DOHH2 (cell line): Measurements from ENCODE around the gene CD79A.

Experiments used
- H3F3A ChIP-seq: fragments of 200-600 bp; sonication (generic), shearing (Covaris generic); 2 replicates; pipeline ENCODE4 v1.6.0; 2016; ENCODE audit warnings: antibody characterized with exemption, mild to moderate bottlenecking; ENCODE audit not compliant: control insufficient read depth, insufficient read depth
- H3K27ac ChIP-seq: fragments of 200-600 bp; sonication (generic); 2 replicates; pipeline ENCODE4 v1.5.1; 2014; ENCODE audit warnings: low read depth, mild to moderate bottlenecking, low read length, moderate library complexity
- H3K27me3 ChIP-seq: fragments of 200-600 bp; sonication (generic); 2 replicates; pipeline ENCODE4 v1.6.1; 2014; ENCODE audit warnings: mild to moderate bottlenecking, low read length, mixed read lengths; ENCODE audit not compliant: control insufficient read depth
- H3K36me3 ChIP-seq: fragments of 200-600 bp; sonication (generic); 2 replicates; pipeline ENCODE4 v1.6.1; 2014; ENCODE audit warnings: mild to moderate bottlenecking, low read length, moderate library complexity, mixed read lengths; ENCODE audit not compliant: control insufficient read depth
- H3K4me1 ChIP-seq: fragments of 200-600 bp; sonication (generic); 2 replicates; pipeline ENCODE4 v1.6.1; 2014; ENCODE audit warnings: mild to moderate bottlenecking, low read length, mixed read lengths; ENCODE audit not compliant: control insufficient read depth
- H3K4me2 ChIP-seq: fragments of 200-600 bp; sonication (generic); 2 replicates; pipeline ENCODE4 v1.6.0; 2014; ENCODE audit warnings: mild to moderate bottlenecking, low read length, moderate library complexity
- H3K4me3 ChIP-seq: fragments of 200-600 bp; sonication (generic); 2 replicates; pipeline ENCODE4 v1.5.1; 2014; ENCODE audit warnings: mild to moderate bottlenecking, low read length, mixed read lengths
- H3K79me2 ChIP-seq: fragments of 200-600 bp; sonication (generic); 2 replicates; pipeline ENCODE4 v1.6.1; 2014; ENCODE audit warnings: mild to moderate bottlenecking, low read length, mixed read lengths; ENCODE audit not compliant: control insufficient read depth
- H3K9me2 ChIP-seq: fragments of 200-600 bp; sonication (generic); replicated peaks from 2 replicates; pipeline ENCODE4 v1.6.1; 2014; ENCODE audit warnings: mild to moderate bottlenecking, low read length, mixed read lengths; ENCODE audit not compliant: control insufficient read depth
- H3K9me3 ChIP-seq: fragments of 200-600 bp; sonication (generic); 2 replicates; pipeline ENCODE4 v1.6.1; 2014; ENCODE audit warnings: antibody characterized with exemption, low read length, mixed read lengths; ENCODE audit not compliant: control insufficient read depth, insufficient read depth
- H4K20me1 ChIP-seq: fragments of 200-600 bp; sonication (generic); 2 replicates; pipeline ENCODE4 v1.6.0; 2014; ENCODE audit warnings: low read depth, mild to moderate bottlenecking, antibody characterized with exemption, low read length, moderate library complexity; ENCODE audit not compliant: control insufficient read depth, insufficient read depth
- EZH2phosphoT487 ChIP-seq: fragments of 200-600 bp; sonication (generic); IDR thresholded peaks from 2 replicates; pipeline ENCODE4 v1.6.1; 2017; ENCODE audit warnings: borderline replicate concordance, mild to moderate bottlenecking, antibody characterized with exemption, low read length, moderate library complexity, mixed read lengths
- TF ChIP-seq, protein P1 (sequence below): fragments of 200-600 bp; sonication (generic); IDR thresholded peaks from one replicate; pipeline ENCODE4 v1.5.1; 2014; ENCODE audit warnings: antibody characterized with exemption, mild to moderate bottlenecking, low read depth, low read length; ENCODE audit not compliant: poor library complexity, severe bottlenecking

CD79A gene

DNA sequence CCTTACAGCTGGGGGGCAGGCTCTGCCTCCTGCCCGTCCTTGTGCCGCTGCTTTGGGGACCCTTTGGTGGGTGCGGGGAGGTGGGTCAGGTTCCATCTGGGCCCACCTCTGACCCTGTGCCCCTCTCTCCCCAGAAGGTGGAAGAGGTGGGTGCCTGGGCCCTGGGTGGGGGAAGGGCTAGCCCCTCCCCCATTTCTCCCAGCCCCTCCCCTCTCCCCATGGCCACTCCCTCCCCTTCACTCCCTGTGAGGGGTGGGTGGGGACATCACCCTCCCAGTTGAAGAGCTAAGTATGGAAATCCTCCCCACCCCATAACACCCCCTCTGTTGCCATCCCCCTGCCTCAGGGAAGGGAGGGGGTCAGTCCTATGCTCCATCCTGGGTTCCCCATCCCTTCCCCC lies 20.1 kb downstream of the CD79A start:
- peaks cover 83% of the 10 kb centered on the region for H3K36me3 ChIP-seq
- TF ChIP-seq, protein P1, sequence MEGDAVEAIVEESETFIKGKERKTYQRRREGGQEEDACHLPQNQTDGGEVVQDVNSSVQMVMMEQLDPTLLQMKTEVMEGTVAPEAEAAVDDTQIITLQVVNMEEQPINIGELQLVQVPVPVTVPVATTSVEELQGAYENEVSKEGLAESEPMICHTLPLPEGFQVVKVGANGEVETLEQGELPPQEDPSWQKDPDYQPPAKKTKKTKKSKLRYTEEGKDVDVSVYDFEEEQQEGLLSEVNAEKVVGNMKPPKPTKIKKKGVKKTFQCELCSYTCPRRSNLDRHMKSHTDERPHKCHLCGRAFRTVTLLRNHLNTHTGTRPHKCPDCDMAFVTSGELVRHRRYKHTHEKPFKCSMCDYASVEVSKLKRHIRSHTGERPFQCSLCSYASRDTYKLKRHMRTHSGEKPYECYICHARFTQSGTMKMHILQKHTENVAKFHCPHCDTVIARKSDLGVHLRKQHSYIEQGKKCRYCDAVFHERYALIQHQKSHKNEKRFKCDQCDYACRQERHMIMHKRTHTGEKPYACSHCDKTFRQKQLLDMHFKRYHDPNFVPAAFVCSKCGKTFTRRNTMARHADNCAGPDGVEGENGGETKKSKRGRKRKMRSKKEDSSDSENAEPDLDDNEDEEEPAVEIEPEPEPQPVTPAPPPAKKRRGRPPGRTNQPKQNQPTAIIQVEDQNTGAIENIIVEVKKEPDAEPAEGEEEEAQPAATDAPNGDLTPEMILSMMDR = no peak
- TF ChIP-seq EZH2phosphoT487 = no peak

DNA sequence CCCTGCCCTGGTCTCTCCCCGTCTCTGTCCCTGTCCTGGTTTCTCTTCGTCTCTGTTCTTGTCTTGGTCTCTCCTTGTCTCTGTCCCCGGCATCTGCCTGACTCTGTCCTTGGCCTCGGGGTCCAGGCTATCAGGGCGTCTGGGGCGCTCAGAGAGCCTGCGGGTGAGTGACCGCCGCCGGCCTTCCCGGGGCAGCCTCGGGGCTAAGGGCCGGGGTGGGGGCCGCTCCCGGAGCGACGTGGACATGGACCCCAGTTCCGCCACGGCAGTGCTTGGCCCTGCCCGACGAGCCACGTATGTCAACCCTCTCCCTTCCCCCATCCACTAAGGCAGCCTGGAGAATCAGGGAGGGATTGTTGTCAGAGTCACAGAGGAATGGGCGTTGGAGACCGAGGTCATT lies 20.7 kb downstream of the CD79A start:
- Histone ChIP-seq H3K79me2 (peaks cover 5% of the 10 kb centered on the region; the same call in 1 of the 2 replicates), H4K20me1 (no peaks in the 10 kb centered on the region), H3K4me2 (no peak overlapping the region), H3F3A (no peaks in the 10 kb centered on the region), H3K27ac (no peak overlapping the region), H3K9me2 (no peaks in the 10 kb centered on the region), H3K4me1 (peaks cover 11% of the 10 kb centered on the region; the same call in 1 of the 2 replicates), H3K9me3 (no peaks in the 10 kb centered on the region), H3K36me3 (peaks cover 83% of the 10 kb centered on the region), H3K27me3 (no peaks in the 10 kb centered on the region), H3K4me3 (no peak overlapping the region)
- TF ChIP-seq, protein P1 = no peak
- no peak for TF ChIP-seq EZH2phosphoT487

More for the DNA sequence above, 20.1 kb downstream of the CD79A start:
- Histone ChIP-seq H3K27ac (no peak overlapping the region), H4K20me1 (no peaks in the 10 kb centered on the region), H3K4me3 (no peak overlapping the region), H3K27me3 (no peaks in the 10 kb centered on the region), H3K9me2 (no peaks in the 10 kb centered on the region), H3K4me2 (no peak overlapping the region), H3F3A (no peaks in the 10 kb centered on the region), H3K4me1 (peaks cover 15% of the 10 kb centered on the region; the same call in 1 of the 2 replicates), H3K79me2 (peaks cover 5% of the 10 kb centered on the region; the same call in 1 of the 2 replicates), H3K9me3 (no peaks in the 10 kb centered on the region)

DNA sequence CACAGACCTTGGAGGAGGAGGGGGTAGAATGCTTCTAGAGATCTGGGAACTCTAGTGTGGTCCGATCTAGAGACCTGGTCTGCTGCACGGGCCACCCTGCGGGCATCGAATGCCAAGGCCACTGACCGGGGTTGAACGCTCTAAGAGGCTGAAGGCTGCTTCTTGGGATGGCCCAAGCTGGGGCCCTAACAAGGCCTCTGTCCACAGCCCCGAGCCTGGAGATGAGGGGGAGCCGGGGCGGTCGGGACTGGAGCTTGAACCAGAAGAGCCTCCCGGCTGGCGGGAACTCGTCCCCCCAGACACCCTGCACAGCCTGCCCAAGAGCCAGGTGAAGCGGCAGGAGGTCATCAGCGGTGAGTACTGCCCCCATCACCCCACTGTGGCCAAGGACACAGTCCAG lies 21.2 kb downstream of the CD79A start:
- Histone ChIP-seq H3K27me3 (no peaks in the 10 kb centered on the region), H3F3A (no peaks in the 10 kb centered on the region), H4K20me1 (no peaks in the 10 kb centered on the region), H3K4me1 (peaks cover 9% of the 10 kb centered on the region; the same call in 1 of the 2 replicates), H3K4me2 (no peak overlapping the region), H3K36me3 (peaks cover 84% of the 10 kb centered on the region), H3K27ac (no peak overlapping the region), H3K9me2 (no peaks in the 10 kb centered on the region), H3K79me2 (peaks cover 5% of the 10 kb centered on the region; the same call in 1 of the 2 replicates), H3K4me3 (no peak overlapping the region), H3K9me3 (no peaks in the 10 kb centered on the region)
- TF ChIP-seq, protein P1 = no peak
- no peak for TF ChIP-seq EZH2phosphoT487
